ENCODE data around the gene FGD2. TPM values are rescaled to one million over a fixed set of nuclear protein-coding genes. Genes with fewer than 3 reads are reported as not detected.
A peak's percentile ranks its signal among the peaks of the same experiment; 100 is the strongest.

Gene FGD2
- total and polyA plus RNA-seq, 9 of the 15 experiments (the other 6 are each of a cell fraction or from before 2014, with no cell fraction given) = 0.09 TPM; not detected in 8

- TF ChIP-seq MEF2A (IDR thresholded peaks at IDR 0.05; ENCODE audit: control insufficient read depth, low read depth, low read length) (no peak), MLLT1 (IDR thresholded peaks at IDR 0.05) (peak in 1 of 2 experiments; percentile 90; a peak in 3 of 4 replicates), EWSR1 (IDR thresholded peaks at IDR 0.05; ENCODE audit: borderline replicate concordance, low read depth, partially characterized antibody) (no peak), NCOA6 (IDR thresholded peaks at IDR 0.05) (no peak), NELFE (IDR thresholded peaks at IDR 0.05; ENCODE audit: insufficient read depth, insufficient read length) (no peak), TRIM24 (IDR thresholded peaks at IDR 0.05) (no peak; a peak in 2 of 4 replicates), FOSL1 (tag; conservative IDR thresholded peaks at IDR 0.05) (peak; percentile 47), ZNF449 (CRISPR knock-in tag; IDR thresholded peaks at IDR 0.05) (peak; percentile 31; the same call in 1 of the 2 replicates), NFATC3 (IDR thresholded peaks at IDR 0.05) (no peak), MYC (IDR thresholded peaks at IDR 0.05; ENCODE audit: low read depth, low read length) (peak; percentile 82), MYC (CRISPR knock-in tag; IDR thresholded peaks at IDR 0.05; ENCODE audit: borderline replicate concordance, low read depth) (no peak), SREBF2 (CRISPR knock-in tag; IDR thresholded peaks at IDR 0.05) (no peak), MIER1 (IDR thresholded peaks at IDR 0.05; ENCODE audit: low read depth) (peak; percentile 56), NFIX (CRISPR knock-in tag; IDR thresholded peaks at IDR 0.05; ENCODE audit: low read depth) (no peak; the same call in 1 of the 2 replicates), NFXL1 (CRISPR knock-in tag; IDR thresholded peaks at IDR 0.05) (no peak), MEF2D (tag; conservative IDR thresholded peaks at IDR 0.05; ENCODE audit: low read depth) (0 out of 2 replicates have a peak, but pooled peaks have one; percentile 37), ZBTB7A (IDR thresholded peaks at IDR 0.05; ENCODE audit: borderline replicate concordance, control insufficient read depth, low read depth, low read length) (peak; percentile 96; the same call in 1 of the 2 replicates), ZNF224 (CRISPR knock-in tag; IDR thresholded peaks at IDR 0.05) (no peak), ZNF740 (CRISPR knock-in tag; IDR thresholded peaks at IDR 0.05) (no peak), ZNF740 (tag; IDR thresholded peaks at IDR 0.05) (no peak; a peak in 1 of 4 replicates), PATZ1 (CRISPR knock-in tag; IDR thresholded peaks at IDR 0.05; ENCODE audit: borderline replicate concordance) (0 out of 2 replicates have a peak, but pooled peaks have one; percentile 54)
These were observed 44.8 kb downstream of the FGD2 start (continued) for GRCh38 chr6:37050045-37050853.
